Measurements from ENCODE around the gene DNAJB6.

DNA sequence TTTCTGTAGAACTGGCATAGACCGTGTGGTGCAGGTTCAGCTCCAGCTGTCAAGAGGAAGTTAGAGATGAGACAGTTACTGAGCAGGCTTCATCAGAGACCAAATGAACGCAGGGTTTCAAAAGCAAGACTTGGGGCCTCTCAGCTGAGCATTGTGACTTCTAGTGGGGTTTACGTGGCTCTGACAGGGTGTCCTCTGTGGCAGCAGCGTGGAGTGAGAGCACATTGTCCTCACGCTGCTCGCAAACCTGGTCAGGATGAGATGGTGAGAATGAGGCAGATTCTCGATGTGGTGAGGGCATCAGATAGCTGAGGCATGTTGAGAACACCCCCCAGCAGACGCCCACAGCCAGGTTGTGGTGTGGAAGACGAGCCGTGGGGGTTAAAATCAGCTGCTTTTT is 126.0 kb downstream of the DNAJB6 start:
- TF ChIP-seq, protein P1, sequence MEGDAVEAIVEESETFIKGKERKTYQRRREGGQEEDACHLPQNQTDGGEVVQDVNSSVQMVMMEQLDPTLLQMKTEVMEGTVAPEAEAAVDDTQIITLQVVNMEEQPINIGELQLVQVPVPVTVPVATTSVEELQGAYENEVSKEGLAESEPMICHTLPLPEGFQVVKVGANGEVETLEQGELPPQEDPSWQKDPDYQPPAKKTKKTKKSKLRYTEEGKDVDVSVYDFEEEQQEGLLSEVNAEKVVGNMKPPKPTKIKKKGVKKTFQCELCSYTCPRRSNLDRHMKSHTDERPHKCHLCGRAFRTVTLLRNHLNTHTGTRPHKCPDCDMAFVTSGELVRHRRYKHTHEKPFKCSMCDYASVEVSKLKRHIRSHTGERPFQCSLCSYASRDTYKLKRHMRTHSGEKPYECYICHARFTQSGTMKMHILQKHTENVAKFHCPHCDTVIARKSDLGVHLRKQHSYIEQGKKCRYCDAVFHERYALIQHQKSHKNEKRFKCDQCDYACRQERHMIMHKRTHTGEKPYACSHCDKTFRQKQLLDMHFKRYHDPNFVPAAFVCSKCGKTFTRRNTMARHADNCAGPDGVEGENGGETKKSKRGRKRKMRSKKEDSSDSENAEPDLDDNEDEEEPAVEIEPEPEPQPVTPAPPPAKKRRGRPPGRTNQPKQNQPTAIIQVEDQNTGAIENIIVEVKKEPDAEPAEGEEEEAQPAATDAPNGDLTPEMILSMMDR (IDR thresholded peaks at IDR 0.05) = no peak
- no peak for TF ChIP-seq POLR2A (IDR thresholded peaks at IDR 0.05)

All from lower leg skin (tissue), 3 donors.